ENCODE measurements around the gene PCDHGC5. TPM values are rescaled to one million over a fixed set of nuclear protein-coding genes. Genes with fewer than 3 reads are reported as not detected.

Gene PCDHGC5
- total and polyA plus RNA-seq, 2 donors (not counting 3 experiments of a cell fraction or from before 2014, with no cell fraction given): 0.21 to 1.2 TPM

DNA sequence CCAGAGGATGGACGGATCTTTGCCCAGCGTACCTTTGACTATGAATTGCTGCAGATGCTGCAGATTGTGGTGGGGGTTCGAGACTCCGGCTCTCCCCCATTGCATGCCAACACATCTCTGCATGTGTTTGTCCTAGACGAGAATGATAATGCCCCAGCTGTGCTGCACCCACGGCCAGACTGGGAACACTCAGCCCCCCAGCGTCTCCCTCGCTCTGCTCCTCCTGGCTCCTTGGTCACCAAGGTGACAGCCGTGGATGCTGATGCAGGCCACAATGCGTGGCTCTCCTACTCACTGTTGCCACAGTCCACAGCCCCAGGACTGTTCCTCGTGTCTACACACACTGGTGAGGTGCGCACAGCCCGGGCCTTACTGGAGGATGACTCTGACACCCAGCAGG is 1.9 kb downstream of the PCDHGC5 start:
- Histone ChIP-seq H3K9me1 (replicated peaks; ENCODE audit: control insufficient read depth, extremely low read depth, insufficient read depth, low read length) (no peaks in the 10 kb centered on the region), H3K36me3 (ENCODE audit: control insufficient read depth in 2 of 2, extremely low read depth in 1 of 2, insufficient read depth in 2 of 2, low read length in 2 of 2) (no peaks in the 10 kb centered on the region), H3K9me3 (replicated peaks; ENCODE audit: control insufficient read depth, insufficient read depth, low read length) (no peaks in the 10 kb centered on the region), H3K9ac (replicated peaks; ENCODE audit: extremely low read depth, insufficient read depth, low read length) (no peak overlapping the region), H2AFZ (ENCODE audit: low read depth, low read length) (no peak overlapping the region), H3K27me3 (ENCODE audit: control insufficient read depth in 2 of 2, insufficient read depth in 2 of 2, low read length in 2 of 2) (peaks cover 10 to 25% of the 10 kb centered on the region in 2 experiments), H3K4me3 (replicated peaks in 1 of 3; ENCODE audit: insufficient read depth in 1 of 3, low read depth in 1 of 3, low read length in 3 of 3) (no peak overlapping the region), H3K79me2 (ENCODE audit: control insufficient read depth, insufficient read depth, low read length) (no peaks in the 10 kb centered on the region), H4K20me1 (replicated peaks; ENCODE audit: control insufficient read depth, extremely low read depth, insufficient read depth, low read length) (no peaks in the 10 kb centered on the region), H3K27ac (ENCODE audit: insufficient read depth, low read depth, low read length) (no peak overlapping the region), H3K4me2 (ENCODE audit: insufficient read depth, low read length) (no peak overlapping the region), H3K4me1 (ENCODE audit: control insufficient read depth, extremely low read depth, insufficient read depth, low read length) (no peaks in the 10 kb centered on the region)
- dilution Hi-C loops (cut with MboI; ENCODE audit: extremely low pct_ligation_motif_present, low sequenced_read_pairs) (no loop called here), intact Hi-C loops (cut with micrococcal nuclease) (no loop called here)
- FAIRE-seq: no peak
- TF ChIP-seq, protein P1, sequence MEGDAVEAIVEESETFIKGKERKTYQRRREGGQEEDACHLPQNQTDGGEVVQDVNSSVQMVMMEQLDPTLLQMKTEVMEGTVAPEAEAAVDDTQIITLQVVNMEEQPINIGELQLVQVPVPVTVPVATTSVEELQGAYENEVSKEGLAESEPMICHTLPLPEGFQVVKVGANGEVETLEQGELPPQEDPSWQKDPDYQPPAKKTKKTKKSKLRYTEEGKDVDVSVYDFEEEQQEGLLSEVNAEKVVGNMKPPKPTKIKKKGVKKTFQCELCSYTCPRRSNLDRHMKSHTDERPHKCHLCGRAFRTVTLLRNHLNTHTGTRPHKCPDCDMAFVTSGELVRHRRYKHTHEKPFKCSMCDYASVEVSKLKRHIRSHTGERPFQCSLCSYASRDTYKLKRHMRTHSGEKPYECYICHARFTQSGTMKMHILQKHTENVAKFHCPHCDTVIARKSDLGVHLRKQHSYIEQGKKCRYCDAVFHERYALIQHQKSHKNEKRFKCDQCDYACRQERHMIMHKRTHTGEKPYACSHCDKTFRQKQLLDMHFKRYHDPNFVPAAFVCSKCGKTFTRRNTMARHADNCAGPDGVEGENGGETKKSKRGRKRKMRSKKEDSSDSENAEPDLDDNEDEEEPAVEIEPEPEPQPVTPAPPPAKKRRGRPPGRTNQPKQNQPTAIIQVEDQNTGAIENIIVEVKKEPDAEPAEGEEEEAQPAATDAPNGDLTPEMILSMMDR (IDR thresholded peaks at IDR 0.05; ENCODE audit: extremely low read depth in 1 of 2, insufficient read depth in 1 of 2, low read depth in 1 of 2, low read length in 2 of 2): no peak
- TF ChIP-seq FOS (IDR thresholded peaks at IDR 0.05; ENCODE audit: borderline replicate concordance, insufficient read depth, low read length) (no peak), POLR2A (IDR thresholded peaks at IDR 0.05; ENCODE audit: low read depth, low read length) (no peak), GATA2 (IDR thresholded peaks at IDR 0.05; ENCODE audit: insufficient read depth, insufficient read length, low read depth, low read length) (no peak), JUN (IDR thresholded peaks at IDR 0.05; ENCODE audit: borderline replicate concordance, insufficient read depth, insufficient read length, low read depth) (no peak), POLR2AphosphoS5 (IDR thresholded peaks at IDR 0.05; ENCODE audit: insufficient read depth, low read depth, low read length) (no peak), EZH2 (IDR thresholded peaks at IDR 0.05; ENCODE audit: borderline replicate concordance, low read depth, low read length, severe bottlenecking) (no peak), MYC (IDR thresholded peaks at IDR 0.05; ENCODE audit: low read depth, low read length) (no peak)
- TF ChIP-seq, protein P2, sequence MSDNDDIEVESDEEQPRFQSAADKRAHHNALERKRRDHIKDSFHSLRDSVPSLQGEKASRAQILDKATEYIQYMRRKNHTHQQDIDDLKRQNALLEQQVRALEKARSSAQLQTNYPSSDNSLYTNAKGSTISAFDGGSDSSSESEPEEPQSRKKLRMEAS (IDR thresholded peaks at IDR 0.05; ENCODE audit: insufficient read depth, insufficient read length): no peak
- CTCF ChIA-PET: interaction anchor here (1.1 to 1.6 kb wide), 2 partner anchors 15 to 60 kb away, joined by 3 to 6 read pairs; partner anchors contain the start of genes PCDHGA12 and PCDHGC3
- POLR2A ChIA-PET: no interaction called here
- DNase-seq (ENCODE audit: low read depth, low spot score): no peak
- no TSS peak for BruUV-seq (replicated peaks)
